WTC11 (cell line): ENCODE results near the gene ZIC5. TPM values are rescaled to one million over a fixed set of nuclear protein-coding genes. Genes with fewer than 3 reads are reported as not detected.

ENCODE experiments used
- CBFB ChIP-seq: sonication (generic); formaldehyde crosslinking; IDR thresholded peaks from 2 replicates; pipeline ENCODE4 v1.8.1; 2022; ENCODE audit warnings: mild to moderate bottlenecking, low read depth, missing genetic modification reagents
- ESRRA ChIP-seq: sonication (generic); formaldehyde crosslinking; IDR thresholded peaks from 2 replicates; pipeline ENCODE4 v1.8.1; 2022; ENCODE audit warnings: mild to moderate bottlenecking, missing genetic modification reagents, borderline replicate concordance
- HMGXB4 ChIP-seq: sonication (generic); formaldehyde crosslinking; IDR thresholded peaks from 2 replicates; pipeline ENCODE4 v1.8.1; 2023; ENCODE audit warnings: mild to moderate bottlenecking, moderate library complexity, missing genetic modification reagents
- IRF2 ChIP-seq: sonication (generic); formaldehyde crosslinking; IDR thresholded peaks from 2 replicates; pipeline ENCODE4 v1.8.0; 2022; ENCODE audit warnings: low read depth, missing genetic modification reagents, borderline replicate concordance
- NR3C1 ChIP-seq: sonication (generic); formaldehyde crosslinking; conservative IDR thresholded peaks from 2 replicates; pipeline ENCODE4 v1.8.1; 2023; ENCODE audit warnings: low read depth, mild to moderate bottlenecking, missing genetic modification reagents
- RELA ChIP-seq: sonication (generic); formaldehyde crosslinking; IDR thresholded peaks from 2 replicates; pipeline ENCODE4 v1.8.1; 2022; ENCODE audit warnings: missing genetic modification reagents, mild to moderate bottlenecking, borderline replicate concordance
- RORB ChIP-seq: fragments of 250-450 bp; sonication (Bioruptor Pico); IDR thresholded peaks from 2 replicates; pipeline ENCODE4 v1.9.0; 2021; ENCODE audit warnings: mild to moderate bottlenecking
- ZBTB21 ChIP-seq: sonication (generic); formaldehyde crosslinking; IDR thresholded peaks from 2 replicates; pipeline ENCODE4 v1.8.1; 2023; ENCODE audit warnings: mild to moderate bottlenecking, missing genetic modification reagents, borderline replicate concordance
- ZBTB43 ChIP-seq: sonication (generic); formaldehyde crosslinking; IDR thresholded peaks from 2 replicates; pipeline ENCODE4 v1.8.1; 2023; ENCODE audit warnings: mild to moderate bottlenecking, missing genetic modification reagents
- ZNF138 ChIP-seq: sonication (generic); formaldehyde crosslinking; conservative IDR thresholded peaks from 2 replicates; pipeline ENCODE4 v1.8.1; 2022; ENCODE audit warnings: mild to moderate bottlenecking, moderate library complexity, missing genetic modification reagents
- ZNF232 ChIP-seq: sonication (generic); formaldehyde crosslinking; IDR thresholded peaks from 2 replicates; pipeline ENCODE4 v1.8.0; 2022; ENCODE audit warnings: mild to moderate bottlenecking, missing genetic modification reagents
- ZNF263 ChIP-seq: sonication (generic); formaldehyde crosslinking; IDR thresholded peaks from 2 replicates; pipeline ENCODE4 v1.8.1; 2022; ENCODE audit warnings: low read depth, mild to moderate bottlenecking, moderate library complexity, missing genetic modification reagents
- ZNF423 ChIP-seq: fragments of 250-450 bp; sonication (Bioruptor Pico); IDR thresholded peaks from 2 replicates; pipeline ENCODE4 v2.1.2; 2022; ENCODE audit warnings: mild to moderate bottlenecking, moderate library complexity
- ZNF671 ChIP-seq: fragments of 250-450 bp; sonication (Bioruptor Pico); IDR thresholded peaks from 2 replicates; pipeline ENCODE4 v1.8.0; 2021; ENCODE audit warnings: mild to moderate bottlenecking
- total RNA-seq: library from RNA; stranded (reverse); gene quantifications from 3 replicates; pipeline ENCODE4 v1.2.3, GENCODE V29; 2021
- TF ChIP-seq, protein P1 (sequence below): fragments of 250-450 bp; sonication (Bioruptor Pico); IDR thresholded peaks from 2 replicates; pipeline ENCODE4 v1.9.0; 2021; ENCODE audit warnings: moderate library complexity, mild to moderate bottlenecking, inconsistent platforms, borderline replicate concordance
- TF ChIP-seq, protein P2 (sequence below): sonication (generic); formaldehyde crosslinking; IDR thresholded peaks from 2 replicates; pipeline ENCODE4 v1.8.0; 2023; ENCODE audit warnings: mild to moderate bottlenecking, missing genetic modification reagents
- TF ChIP-seq, protein P3 (sequence below): sonication (generic); formaldehyde crosslinking; IDR thresholded peaks from 2 replicates; pipeline ENCODE4 v1.8.1; 2023; ENCODE audit warnings: mild to moderate bottlenecking, missing genetic modification reagents, borderline replicate concordance
- TF ChIP-seq, protein P4 (sequence below): sonication (generic); formaldehyde crosslinking; IDR thresholded peaks from 2 replicates; pipeline ENCODE4 v1.8.1; 2022; ENCODE audit warnings: mild to moderate bottlenecking, missing genetic modification reagents, moderate library complexity, borderline replicate concordance
- TF ChIP-seq, protein P5 (sequence below): sonication (generic); formaldehyde crosslinking; IDR thresholded peaks from 2 replicates; pipeline ENCODE4 v1.8.1; 2022; ENCODE audit warnings: mild to moderate bottlenecking, moderate library complexity, missing genetic modification reagents
- TF ChIP-seq, protein P6 (sequence below): fragments of 250-450 bp; sonication (Bioruptor Pico); IDR thresholded peaks from 2 replicates; pipeline ENCODE4 v1.8.0; 2021; ENCODE audit warnings: mild to moderate bottlenecking
- TF ChIP-seq, protein P7 (sequence below): sonication (generic); formaldehyde crosslinking; conservative IDR thresholded peaks from 2 replicates; pipeline ENCODE4 v1.8.1; 2022; ENCODE audit warnings: mild to moderate bottlenecking, missing genetic modification reagents
- TF ChIP-seq, protein P8 (sequence below): sonication (generic); formaldehyde crosslinking; IDR thresholded peaks from 2 replicates; pipeline ENCODE4 v1.8.0; 2022; ENCODE audit warnings: mild to moderate bottlenecking, missing genetic modification reagents

The ZIC5 gene
- total RNA-seq, 1 experiment from 2014 or later, result 46.4 TPM

GRCh38 chr13:99971576-99972189 is at the start of gene ZIC5 (continued):
- TF ChIP-seq, protein P1, sequence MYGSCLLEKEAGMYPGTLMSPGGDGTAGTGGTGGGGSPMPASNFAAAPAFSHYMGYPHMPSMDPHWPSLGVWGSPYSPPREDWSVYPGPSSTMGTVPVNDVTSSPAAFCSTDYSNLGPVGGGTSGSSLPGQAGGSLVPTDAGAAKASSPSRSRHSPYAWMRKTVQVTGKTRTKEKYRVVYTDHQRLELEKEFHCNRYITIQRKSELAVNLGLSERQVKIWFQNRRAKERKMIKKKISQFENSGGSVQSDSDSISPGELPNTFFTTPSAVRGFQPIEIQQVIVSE, result no peak
- TF ChIP-seq ZNF232 (CRISPR knock-in tag) (no peak), ZNF138 (CRISPR knock-in tag) (no peak; the same call in 1 of the 2 replicates), NR3C1 (CRISPR knock-in tag) (peak; percentile 48), CBFB (CRISPR knock-in tag) (peak; percentile 93), ZNF671 (CRISPR knock-in tag) (no peak), ZBTB21 (peak; percentile 66; the same call in 1 of the 2 replicates), ZBTB43 (CRISPR knock-in tag) (peak; percentile 79), RELA (CRISPR knock-in tag) (0 out of 2 replicates have a peak, but pooled peaks have one; percentile 51), ESRRA (peak; percentile 38; the same call in 1 of the 2 replicates), ZNF263 (CRISPR knock-in tag) (0 out of 2 replicates have a peak, but pooled peaks have one; percentile 2), RORB (CRISPR knock-in tag) (no peak), ZNF423 (CRISPR knock-in tag) (peak; percentile 64), HMGXB4 (peak; percentile 61; the same call in 1 of the 2 replicates), IRF2 (no peak)
- TF ChIP-seq, protein P2, sequence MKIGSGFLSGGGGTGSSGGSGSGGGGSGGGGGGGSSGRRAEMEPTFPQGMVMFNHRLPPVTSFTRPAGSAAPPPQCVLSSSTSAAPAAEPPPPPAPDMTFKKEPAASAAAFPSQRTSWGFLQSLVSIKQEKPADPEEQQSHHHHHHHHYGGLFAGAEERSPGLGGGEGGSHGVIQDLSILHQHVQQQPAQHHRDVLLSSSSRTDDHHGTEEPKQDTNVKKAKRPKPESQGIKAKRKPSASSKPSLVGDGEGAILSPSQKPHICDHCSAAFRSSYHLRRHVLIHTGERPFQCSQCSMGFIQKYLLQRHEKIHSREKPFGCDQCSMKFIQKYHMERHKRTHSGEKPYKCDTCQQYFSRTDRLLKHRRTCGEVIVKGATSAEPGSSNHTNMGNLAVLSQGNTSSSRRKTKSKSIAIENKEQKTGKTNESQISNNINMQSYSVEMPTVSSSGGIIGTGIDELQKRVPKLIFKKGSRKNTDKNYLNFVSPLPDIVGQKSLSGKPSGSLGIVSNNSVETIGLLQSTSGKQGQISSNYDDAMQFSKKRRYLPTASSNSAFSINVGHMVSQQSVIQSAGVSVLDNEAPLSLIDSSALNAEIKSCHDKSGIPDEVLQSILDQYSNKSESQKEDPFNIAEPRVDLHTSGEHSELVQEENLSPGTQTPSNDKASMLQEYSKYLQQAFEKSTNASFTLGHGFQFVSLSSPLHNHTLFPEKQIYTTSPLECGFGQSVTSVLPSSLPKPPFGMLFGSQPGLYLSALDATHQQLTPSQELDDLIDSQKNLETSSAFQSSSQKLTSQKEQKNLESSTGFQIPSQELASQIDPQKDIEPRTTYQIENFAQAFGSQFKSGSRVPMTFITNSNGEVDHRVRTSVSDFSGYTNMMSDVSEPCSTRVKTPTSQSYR, result peak; percentile 86; the same call in 1 of the 2 replicates
- TF ChIP-seq, protein P3, sequence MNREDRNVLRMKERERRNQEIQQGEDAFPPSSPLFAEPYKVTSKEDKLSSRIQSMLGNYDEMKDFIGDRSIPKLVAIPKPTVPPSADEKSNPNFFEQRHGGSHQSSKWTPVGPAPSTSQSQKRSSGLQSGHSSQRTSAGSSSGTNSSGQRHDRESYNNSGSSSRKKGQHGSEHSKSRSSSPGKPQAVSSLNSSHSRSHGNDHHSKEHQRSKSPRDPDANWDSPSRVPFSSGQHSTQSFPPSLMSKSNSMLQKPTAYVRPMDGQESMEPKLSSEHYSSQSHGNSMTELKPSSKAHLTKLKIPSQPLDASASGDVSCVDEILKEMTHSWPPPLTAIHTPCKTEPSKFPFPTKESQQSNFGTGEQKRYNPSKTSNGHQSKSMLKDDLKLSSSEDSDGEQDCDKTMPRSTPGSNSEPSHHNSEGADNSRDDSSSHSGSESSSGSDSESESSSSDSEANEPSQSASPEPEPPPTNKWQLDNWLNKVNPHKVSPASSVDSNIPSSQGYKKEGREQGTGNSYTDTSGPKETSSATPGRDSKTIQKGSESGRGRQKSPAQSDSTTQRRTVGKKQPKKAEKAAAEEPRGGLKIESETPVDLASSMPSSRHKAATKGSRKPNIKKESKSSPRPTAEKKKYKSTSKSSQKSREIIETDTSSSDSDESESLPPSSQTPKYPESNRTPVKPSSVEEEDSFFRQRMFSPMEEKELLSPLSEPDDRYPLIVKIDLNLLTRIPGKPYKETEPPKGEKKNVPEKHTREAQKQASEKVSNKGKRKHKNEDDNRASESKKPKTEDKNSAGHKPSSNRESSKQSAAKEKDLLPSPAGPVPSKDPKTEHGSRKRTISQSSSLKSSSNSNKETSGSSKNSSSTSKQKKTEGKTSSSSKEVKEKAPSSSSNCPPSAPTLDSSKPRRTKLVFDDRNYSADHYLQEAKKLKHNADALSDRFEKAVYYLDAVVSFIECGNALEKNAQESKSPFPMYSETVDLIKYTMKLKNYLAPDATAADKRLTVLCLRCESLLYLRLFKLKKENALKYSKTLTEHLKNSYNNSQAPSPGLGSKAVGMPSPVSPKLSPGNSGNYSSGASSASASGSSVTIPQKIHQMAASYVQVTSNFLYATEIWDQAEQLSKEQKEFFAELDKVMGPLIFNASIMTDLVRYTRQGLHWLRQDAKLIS, result peak; percentile 99
- TF ChIP-seq, protein P4, sequence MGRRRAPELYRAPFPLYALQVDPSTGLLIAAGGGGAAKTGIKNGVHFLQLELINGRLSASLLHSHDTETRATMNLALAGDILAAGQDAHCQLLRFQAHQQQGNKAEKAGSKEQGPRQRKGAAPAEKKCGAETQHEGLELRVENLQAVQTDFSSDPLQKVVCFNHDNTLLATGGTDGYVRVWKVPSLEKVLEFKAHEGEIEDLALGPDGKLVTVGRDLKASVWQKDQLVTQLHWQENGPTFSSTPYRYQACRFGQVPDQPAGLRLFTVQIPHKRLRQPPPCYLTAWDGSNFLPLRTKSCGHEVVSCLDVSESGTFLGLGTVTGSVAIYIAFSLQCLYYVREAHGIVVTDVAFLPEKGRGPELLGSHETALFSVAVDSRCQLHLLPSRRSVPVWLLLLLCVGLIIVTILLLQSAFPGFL (CRISPR knock-in tag), result no peak
- TF ChIP-seq, protein P5, sequence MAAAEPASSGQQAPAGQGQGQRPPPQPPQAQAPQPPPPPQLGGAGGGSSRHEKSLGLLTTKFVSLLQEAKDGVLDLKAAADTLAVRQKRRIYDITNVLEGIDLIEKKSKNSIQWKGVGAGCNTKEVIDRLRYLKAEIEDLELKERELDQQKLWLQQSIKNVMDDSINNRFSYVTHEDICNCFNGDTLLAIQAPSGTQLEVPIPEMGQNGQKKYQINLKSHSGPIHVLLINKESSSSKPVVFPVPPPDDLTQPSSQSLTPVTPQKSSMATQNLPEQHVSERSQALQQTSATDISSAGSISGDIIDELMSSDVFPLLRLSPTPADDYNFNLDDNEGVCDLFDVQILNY (CRISPR knock-in tag), result peak; percentile 81
- TF ChIP-seq, protein P6, sequence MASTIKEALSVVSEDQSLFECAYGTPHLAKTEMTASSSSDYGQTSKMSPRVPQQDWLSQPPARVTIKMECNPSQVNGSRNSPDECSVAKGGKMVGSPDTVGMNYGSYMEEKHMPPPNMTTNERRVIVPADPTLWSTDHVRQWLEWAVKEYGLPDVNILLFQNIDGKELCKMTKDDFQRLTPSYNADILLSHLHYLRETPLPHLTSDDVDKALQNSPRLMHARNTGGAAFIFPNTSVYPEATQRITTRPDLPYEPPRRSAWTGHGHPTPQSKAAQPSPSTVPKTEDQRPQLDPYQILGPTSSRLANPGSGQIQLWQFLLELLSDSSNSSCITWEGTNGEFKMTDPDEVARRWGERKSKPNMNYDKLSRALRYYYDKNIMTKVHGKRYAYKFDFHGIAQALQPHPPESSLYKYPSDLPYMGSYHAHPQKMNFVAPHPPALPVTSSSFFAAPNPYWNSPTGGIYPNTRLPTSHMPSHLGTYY, result no peak
- TF ChIP-seq, protein P7, sequence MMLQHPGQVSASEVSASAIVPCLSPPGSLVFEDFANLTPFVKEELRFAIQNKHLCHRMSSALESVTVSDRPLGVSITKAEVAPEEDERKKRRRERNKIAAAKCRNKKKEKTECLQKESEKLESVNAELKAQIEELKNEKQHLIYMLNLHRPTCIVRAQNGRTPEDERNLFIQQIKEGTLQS (CRISPR knock-in tag), result no peak
- TF ChIP-seq, protein P8, sequence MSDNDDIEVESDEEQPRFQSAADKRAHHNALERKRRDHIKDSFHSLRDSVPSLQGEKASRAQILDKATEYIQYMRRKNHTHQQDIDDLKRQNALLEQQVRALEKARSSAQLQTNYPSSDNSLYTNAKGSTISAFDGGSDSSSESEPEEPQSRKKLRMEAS (CRISPR knock-in tag), result peak; percentile 87
